Panc1 (cell line): ENCODE results near the gene GNPDA2.

Experiments used
- POLR2AphosphoS5 ChIP-seq: IDR thresholded peaks from 2 replicates; pipeline ENCODE4 v1.6.1; 2012; ENCODE audit warnings: mild to moderate bottlenecking, low read depth, low read length, moderate library complexity
- REST ChIP-seq, 2 experiments: IDR thresholded peaks; 2 replicates each; pipeline ENCODE4 v1.6.1; 2011 to 2012; ENCODE audit warnings: low read depth in 2 of 2, control low read depth in 1 of 2, low read length in 1 of 2, mild to moderate bottlenecking in 1 of 2, moderate library complexity in 1 of 2; ENCODE audit not compliant: insufficient read depth in 1 of 2
- SIN3A ChIP-seq: IDR thresholded peaks from 2 replicates; pipeline ENCODE4 v1.6.1; 2012; ENCODE audit warnings: low read depth, mild to moderate bottlenecking, low read length, moderate library complexity, borderline replicate concordance; ENCODE audit not compliant: insufficient read depth
- TCF7L2 ChIP-seq: IDR thresholded peaks from 2 replicates; pipeline ENCODE4 v1.6.1; 2011; ENCODE audit warnings: mild to moderate bottlenecking, low read depth, low read length, inconsistent platforms
- TF ChIP-seq, protein P1 (sequence below): fragments of 450-650 bp; IDR thresholded peaks from 2 replicates; pipeline ENCODE4 v1.5.1; 2017; ENCODE audit warnings: mild to moderate bottlenecking

DNA sequence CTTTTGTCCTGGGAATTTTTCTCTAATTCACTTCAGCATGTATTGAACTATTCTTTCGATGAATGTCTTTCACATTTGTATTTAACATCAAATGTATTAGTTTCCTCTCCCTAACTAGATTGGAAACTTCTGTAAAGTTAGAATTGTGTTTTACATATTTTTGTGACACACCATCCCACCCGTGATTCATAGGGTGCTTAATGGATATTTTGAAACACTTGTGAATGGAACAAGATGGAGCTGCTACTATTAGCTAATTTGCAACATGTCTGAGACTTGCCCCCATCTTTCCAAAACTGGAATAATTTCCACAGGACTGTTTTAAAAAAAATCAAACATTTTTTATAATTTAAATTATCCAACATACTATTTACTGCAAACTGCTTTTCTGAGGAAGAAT lies 30.2 kb upstream of the GNPDA2 start:
- no peak for TF ChIP-seq TCF7L2
- TF ChIP-seq, protein P1, sequence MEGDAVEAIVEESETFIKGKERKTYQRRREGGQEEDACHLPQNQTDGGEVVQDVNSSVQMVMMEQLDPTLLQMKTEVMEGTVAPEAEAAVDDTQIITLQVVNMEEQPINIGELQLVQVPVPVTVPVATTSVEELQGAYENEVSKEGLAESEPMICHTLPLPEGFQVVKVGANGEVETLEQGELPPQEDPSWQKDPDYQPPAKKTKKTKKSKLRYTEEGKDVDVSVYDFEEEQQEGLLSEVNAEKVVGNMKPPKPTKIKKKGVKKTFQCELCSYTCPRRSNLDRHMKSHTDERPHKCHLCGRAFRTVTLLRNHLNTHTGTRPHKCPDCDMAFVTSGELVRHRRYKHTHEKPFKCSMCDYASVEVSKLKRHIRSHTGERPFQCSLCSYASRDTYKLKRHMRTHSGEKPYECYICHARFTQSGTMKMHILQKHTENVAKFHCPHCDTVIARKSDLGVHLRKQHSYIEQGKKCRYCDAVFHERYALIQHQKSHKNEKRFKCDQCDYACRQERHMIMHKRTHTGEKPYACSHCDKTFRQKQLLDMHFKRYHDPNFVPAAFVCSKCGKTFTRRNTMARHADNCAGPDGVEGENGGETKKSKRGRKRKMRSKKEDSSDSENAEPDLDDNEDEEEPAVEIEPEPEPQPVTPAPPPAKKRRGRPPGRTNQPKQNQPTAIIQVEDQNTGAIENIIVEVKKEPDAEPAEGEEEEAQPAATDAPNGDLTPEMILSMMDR = no peak
- no peak for TF ChIP-seq REST (IDR thresholded peaks at IDR 0.05; ENCODE audit: insufficient read depth in 1 of 2, low read depth in 2 of 2, low read length in 1 of 2)
- TF ChIP-seq POLR2AphosphoS5 = no peak
- no peak for TF ChIP-seq SIN3A
